SU-DHL-6 (cell line): ENCODE measurements around the gene TREH.

Experiments
- H2AFZ ChIP-seq: fragments of 200-600 bp; sonication (generic); 2 replicates; pipeline ENCODE4 v1.6.1; 2014; ENCODE audit warnings: low read depth, mild to moderate bottlenecking, moderate library complexity, mixed read lengths, antibody characterized with exemption, low read length; ENCODE audit not compliant: severe bottlenecking
- H3F3A ChIP-seq: fragments of 200-600 bp; shearing (Covaris generic); 2 replicates; pipeline ENCODE4 v1.6.0; 2016; ENCODE audit warnings: antibody characterized with exemption, mild to moderate bottlenecking; ENCODE audit not compliant: insufficient read depth
- H3K27ac ChIP-seq: fragments of 200-600 bp; sonication (generic); 2 replicates; pipeline ENCODE4 v1.5.1; 2016; ENCODE audit warnings: low read depth, mild to moderate bottlenecking, low read length, moderate library complexity, mixed read lengths
- H3K27me3 ChIP-seq: fragments of 200-600 bp; sonication (generic), shearing (Covaris generic); 2 replicates; pipeline ENCODE4 v1.6.0; 2014; ENCODE audit warnings: mild to moderate bottlenecking, low read length
- H3K36me3 ChIP-seq: fragments of 200-600 bp; sonication (generic); 2 replicates; pipeline ENCODE4 v1.6.1; 2014; ENCODE audit warnings: mild to moderate bottlenecking, low read length, mixed read lengths
- H3K4me2 ChIP-seq: fragments of 300-600, 200-600 bp; shearing (Covaris generic), sonication (generic); 2 replicates; pipeline ENCODE4 v1.6.0; 2014; ENCODE audit warnings: low read length, low read depth, mild to moderate bottlenecking; ENCODE audit not compliant: poor library complexity, severe bottlenecking
- H3K4me3 ChIP-seq: fragments of 200-600 bp; sonication (generic); 2 replicates; pipeline ENCODE4 v1.5.1; 2014; ENCODE audit warnings: antibody characterized with exemption, low read length, mild to moderate bottlenecking, mixed read lengths; ENCODE audit not compliant: insufficient read depth, poor library complexity, severe bottlenecking
- H3K79me2 ChIP-seq: fragments of 200-600 bp; sonication (generic); 2 replicates; pipeline ENCODE4 v1.6.1; 2014; ENCODE audit warnings: mild to moderate bottlenecking, low read length, moderate library complexity; ENCODE audit not compliant: insufficient read depth
- H3K9ac ChIP-seq: fragments of 200-600 bp; sonication (generic); 2 replicates; pipeline ENCODE4 v1.7.0; 2014; ENCODE audit warnings: mild to moderate bottlenecking, low read length
- H3K9me2 ChIP-seq: fragments of 200-600 bp; sonication (generic); replicated peaks from 2 replicates; pipeline ENCODE4 v1.6.1; 2014; ENCODE audit warnings: low read length; ENCODE audit not compliant: insufficient read depth
- H3K9me3 ChIP-seq: fragments of 200-600 bp; sonication (generic); 2 replicates; pipeline ENCODE4 v1.6.1; 2014; ENCODE audit warnings: low read length, mixed read lengths; ENCODE audit not compliant: insufficient read depth
- H4K20me1 ChIP-seq: fragments of 200-600 bp; sonication (generic); 2 replicates; pipeline ENCODE4 v1.6.1; 2014; ENCODE audit warnings: low read depth, mild to moderate bottlenecking, antibody characterized with exemption, low read length, moderate library complexity, mixed read lengths
- EZH2phosphoT487 ChIP-seq: fragments of 200-600 bp; sonication (generic), shearing (Covaris generic); conservative IDR thresholded peaks from 2 replicates; pipeline ENCODE4 v1.6.1; 2018; ENCODE audit warnings: mild to moderate bottlenecking, antibody characterized with exemption, low read length, moderate library complexity, mixed read lengths
- TF ChIP-seq, protein P1 (sequence below): fragments of 200-600 bp; sonication (generic); IDR thresholded peaks from one replicate; pipeline ENCODE4 v1.5.1; 2017; ENCODE audit warnings: antibody characterized with exemption, mild to moderate bottlenecking, low read length, moderate library complexity; ENCODE audit not compliant: insufficient read depth, poor library complexity, severe bottlenecking

Gene TREH

DNA sequence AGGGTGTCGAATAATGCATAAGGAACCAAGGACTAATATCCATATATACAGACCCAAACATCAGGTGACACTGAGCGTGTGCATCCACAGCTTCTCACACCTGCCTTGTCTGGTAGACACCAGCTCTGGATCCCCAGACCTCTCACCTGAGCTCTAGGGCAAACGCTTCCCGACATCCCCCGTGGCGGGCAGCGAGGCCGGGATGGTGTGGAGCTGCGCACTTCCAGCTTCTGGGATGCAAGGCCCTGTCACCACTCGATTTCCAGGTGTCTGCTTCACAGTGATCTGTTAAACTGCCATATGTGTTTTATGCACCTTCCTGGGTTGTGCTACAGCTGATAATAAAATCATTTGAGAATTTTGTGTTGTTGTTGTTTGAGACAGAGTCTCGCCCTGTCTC lies 15.3 kb upstream of the TREH start:
- H3K9me3 ChIP-seq = no peaks in the 10 kb centered on the region
- no peak overlapping the region for H3K9ac ChIP-seq
- H3K36me3 ChIP-seq = no peaks in the 10 kb centered on the region
- no peak for TF ChIP-seq EZH2phosphoT487
- TF ChIP-seq, protein P1, sequence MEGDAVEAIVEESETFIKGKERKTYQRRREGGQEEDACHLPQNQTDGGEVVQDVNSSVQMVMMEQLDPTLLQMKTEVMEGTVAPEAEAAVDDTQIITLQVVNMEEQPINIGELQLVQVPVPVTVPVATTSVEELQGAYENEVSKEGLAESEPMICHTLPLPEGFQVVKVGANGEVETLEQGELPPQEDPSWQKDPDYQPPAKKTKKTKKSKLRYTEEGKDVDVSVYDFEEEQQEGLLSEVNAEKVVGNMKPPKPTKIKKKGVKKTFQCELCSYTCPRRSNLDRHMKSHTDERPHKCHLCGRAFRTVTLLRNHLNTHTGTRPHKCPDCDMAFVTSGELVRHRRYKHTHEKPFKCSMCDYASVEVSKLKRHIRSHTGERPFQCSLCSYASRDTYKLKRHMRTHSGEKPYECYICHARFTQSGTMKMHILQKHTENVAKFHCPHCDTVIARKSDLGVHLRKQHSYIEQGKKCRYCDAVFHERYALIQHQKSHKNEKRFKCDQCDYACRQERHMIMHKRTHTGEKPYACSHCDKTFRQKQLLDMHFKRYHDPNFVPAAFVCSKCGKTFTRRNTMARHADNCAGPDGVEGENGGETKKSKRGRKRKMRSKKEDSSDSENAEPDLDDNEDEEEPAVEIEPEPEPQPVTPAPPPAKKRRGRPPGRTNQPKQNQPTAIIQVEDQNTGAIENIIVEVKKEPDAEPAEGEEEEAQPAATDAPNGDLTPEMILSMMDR = no peak
- H4K20me1 ChIP-seq = no peaks in the 10 kb centered on the region
- H3K79me2 ChIP-seq = no peaks in the 10 kb centered on the region
- no peaks in the 10 kb centered on the region for H3K9me2 ChIP-seq
- no peaks in the 10 kb centered on the region for H3K27me3 ChIP-seq
- no peak overlapping the region for H3K4me2 ChIP-seq
- no peak overlapping the region for H3K27ac ChIP-seq
- H3K4me3 ChIP-seq = no peak overlapping the region
- no peaks in the 10 kb centered on the region for H3F3A ChIP-seq
- H2AFZ ChIP-seq = no peak overlapping the region

DNA sequence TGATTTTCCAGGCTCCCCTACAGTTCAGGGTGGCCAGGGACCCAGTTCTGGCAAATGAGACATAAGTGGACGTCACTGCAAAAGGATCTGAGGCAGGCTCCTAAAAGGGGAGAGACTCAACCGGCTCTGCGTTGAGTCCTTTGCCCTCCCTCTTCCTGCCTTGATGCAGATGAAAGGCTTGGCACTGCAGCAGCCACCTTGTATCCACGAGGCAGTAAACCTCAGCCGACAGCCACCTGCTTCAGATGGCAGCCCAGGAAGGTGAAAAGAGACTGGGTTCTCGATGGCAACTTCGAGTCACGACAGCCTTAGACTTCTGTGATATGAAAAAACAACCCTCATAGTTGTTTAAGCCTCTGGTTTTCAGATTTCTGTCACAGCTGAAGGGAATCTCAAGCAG lies 14.7 kb upstream of the TREH start:
- no peak overlapping the region for H3K4me3 ChIP-seq
- no peak overlapping the region for H2AFZ ChIP-seq
- H3K27ac ChIP-seq = no peak overlapping the region
- no peak overlapping the region for H3K4me2 ChIP-seq
- no peaks in the 10 kb centered on the region for H3K9me3 ChIP-seq
- H3K9ac ChIP-seq = no peak overlapping the region
- no peaks in the 10 kb centered on the region for H3K9me2 ChIP-seq
- no peaks in the 10 kb centered on the region for H3F3A ChIP-seq
- TF ChIP-seq, protein P1 = no peak
- no peak for TF ChIP-seq EZH2phosphoT487
- H4K20me1 ChIP-seq = no peaks in the 10 kb centered on the region
- no peaks in the 10 kb centered on the region for H3K36me3 ChIP-seq
- H3K27me3 ChIP-seq = no peaks in the 10 kb centered on the region
- no peaks in the 10 kb centered on the region for H3K79me2 ChIP-seq

DNA sequence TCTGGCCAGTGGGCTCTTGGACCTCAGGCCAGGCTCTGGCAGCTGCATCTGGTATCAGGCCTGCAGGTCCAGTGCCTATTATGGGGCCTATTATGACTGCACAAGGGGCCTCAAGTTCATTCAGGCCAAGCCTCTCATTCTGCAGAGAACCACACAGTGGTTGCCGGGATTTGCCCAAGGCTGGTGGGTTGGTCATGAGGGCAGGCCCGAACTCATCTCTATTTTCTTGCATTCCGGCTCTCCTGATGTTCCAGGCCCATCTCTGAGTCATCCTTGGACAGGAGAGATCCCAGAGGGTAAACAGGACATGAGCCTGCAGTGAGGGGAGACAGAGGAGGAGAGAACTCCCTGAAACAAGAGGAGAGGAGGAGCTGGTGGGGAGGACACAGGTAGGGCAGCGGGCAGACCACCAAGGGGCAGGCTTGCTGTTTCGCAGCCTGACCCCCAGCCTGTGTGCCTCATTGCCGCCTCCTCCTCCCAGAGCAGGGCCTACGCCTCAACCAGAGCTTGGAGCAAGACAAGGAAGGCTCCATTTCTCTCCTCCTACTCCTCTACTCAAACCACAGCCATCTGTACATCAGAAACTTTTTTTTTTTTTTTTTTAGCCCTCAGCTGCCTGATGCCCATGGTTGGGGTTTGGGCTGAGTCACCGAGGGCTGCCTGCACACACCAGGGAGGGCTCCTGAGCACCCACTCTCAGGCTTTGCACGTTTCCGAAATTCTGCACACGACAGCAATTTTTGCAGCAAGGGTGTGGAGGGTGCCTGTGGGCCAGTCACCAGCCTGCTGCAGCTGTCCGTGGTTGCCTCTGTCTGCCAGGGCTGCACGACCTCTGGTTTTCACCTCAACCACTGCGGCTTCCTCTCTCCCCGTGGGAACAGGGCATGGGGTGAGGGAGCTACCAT lies 12.7 kb upstream of the TREH start:
- no peak overlapping the region for H2AFZ ChIP-seq
- H3K27ac ChIP-seq = no peak overlapping the region
- H3K9ac ChIP-seq = no peak overlapping the region

More for the DNA sequence above, 12.7 kb upstream of the TREH start:
- Histone ChIP-seq H4K20me1 (no peaks in the 10 kb centered on the region), H3K4me2 (no peak overlapping the region), H3K27me3 (no peaks in the 10 kb centered on the region), H3F3A (no peaks in the 10 kb centered on the region), H3K9me2 (no peaks in the 10 kb centered on the region), H3K79me2 (no peaks in the 10 kb centered on the region), H3K4me3 (no peak overlapping the region), H3K36me3 (no peaks in the 10 kb centered on the region), H3K9me3 (no peaks in the 10 kb centered on the region)
- TF ChIP-seq, protein P1 = no peak
- TF ChIP-seq EZH2phosphoT487 = no peak
